Retinal pigment epithelial cell (primary cell): Measurements from ENCODE around the gene ADCY2.

Source experiments
- DNase-seq: peaks from one replicate; pipeline ENCODE4 v3.0.0-alpha.2; 2010; ENCODE audit warnings: low read depth
- H3K4me3 ChIP-seq: 2 replicates; pipeline ENCODE4 v1.5.1; 2011; ENCODE audit warnings: mild to moderate bottlenecking, low read length, control low read depth, moderate library complexity
- CTCF ChIP-seq: conservative IDR thresholded peaks from 2 replicates; pipeline ENCODE4 v1.5.1; 2011; ENCODE audit warnings: low read depth, low read length, control low read depth, inconsistent platforms

Gene ADCY2

GRCh38 chr5:7814816-7815215, 418.9 kb downstream of the ADCY2 start:
- DNase-seq: no peak
- no peak overlapping the region for H3K4me3 ChIP-seq
- no peak for TF ChIP-seq CTCF

GRCh38 chr5:7815892-7816534, 420.1 kb downstream of the ADCY2 start:
- DNase-seq: peak; percentile 10
- TF ChIP-seq CTCF: peak; percentile 97
- no peak overlapping the region for H3K4me3 ChIP-seq

- no peak for DNase-seq
- no peak overlapping the region for H3K4me3 ChIP-seq
- TF ChIP-seq CTCF: no peak
These were observed 420.6 kb downstream of the ADCY2 start for GRCh38 chr5:7816535-7816901.

- TF ChIP-seq CTCF: no peak
- no peak overlapping the region for H3K4me3 ChIP-seq
- DNase-seq: no peak
These were observed 426.5 kb downstream of the ADCY2 start for GRCh38 chr5:7822449-7822848.

GRCh38 chr5:7823594-7823993, 427.7 kb downstream of the ADCY2 start:
- no peak for DNase-seq
- TF ChIP-seq CTCF: no peak
- H3K4me3 ChIP-seq: no peak overlapping the region

GRCh38 chr5:7824995-7825394, 429.1 kb downstream of the ADCY2 start:
- TF ChIP-seq CTCF: no peak
- DNase-seq: no peak
- no peak overlapping the region for H3K4me3 ChIP-seq

GRCh38 chr5:7825630-7826029, 429.7 kb downstream of the ADCY2 start:
- no peak overlapping the region for H3K4me3 ChIP-seq
- no peak for TF ChIP-seq CTCF
- DNase-seq: no peak
